ENCODE measurements around the gene MCHR2.

The MCHR2 gene

GRCh38 chr6:99905209-99906106, 88.6 kb downstream of the MCHR2 start:
- peak; percentile 64 for DNase-seq

GRCh38 chr6:99901596-99902384, 92.2 kb downstream of the MCHR2 start:
- no peak for DNase-seq

DNA sequence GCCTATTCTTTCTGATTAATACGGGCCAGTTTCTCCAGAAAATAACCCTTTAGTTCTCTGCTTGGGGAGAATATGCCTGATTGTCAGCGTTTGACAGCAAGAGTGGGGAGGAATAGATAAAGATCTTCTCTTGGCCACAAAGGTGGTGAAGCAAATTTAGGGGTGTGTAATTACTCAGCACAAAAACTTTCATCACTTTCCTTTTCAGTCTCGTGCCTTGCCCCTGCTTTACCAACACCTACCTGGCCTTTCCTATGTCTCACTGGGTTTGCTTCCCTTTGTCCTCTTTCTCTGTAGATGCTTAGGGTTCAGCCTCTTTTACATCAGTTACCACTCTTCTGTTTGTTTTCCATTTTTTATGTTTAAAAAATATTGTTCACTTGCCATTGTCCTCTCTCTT, 99.2 kb downstream of the MCHR2 start:
- no peak for DNase-seq

- DNase-seq = no peak
Measured at GRCh38 chr6:99887066-99887465, 107.0 kb downstream of the MCHR2 start.

- DNase-seq = no peak
Measured at GRCh38 chr6:99885051-99885450, 109.0 kb downstream of the MCHR2 start.

DNA sequence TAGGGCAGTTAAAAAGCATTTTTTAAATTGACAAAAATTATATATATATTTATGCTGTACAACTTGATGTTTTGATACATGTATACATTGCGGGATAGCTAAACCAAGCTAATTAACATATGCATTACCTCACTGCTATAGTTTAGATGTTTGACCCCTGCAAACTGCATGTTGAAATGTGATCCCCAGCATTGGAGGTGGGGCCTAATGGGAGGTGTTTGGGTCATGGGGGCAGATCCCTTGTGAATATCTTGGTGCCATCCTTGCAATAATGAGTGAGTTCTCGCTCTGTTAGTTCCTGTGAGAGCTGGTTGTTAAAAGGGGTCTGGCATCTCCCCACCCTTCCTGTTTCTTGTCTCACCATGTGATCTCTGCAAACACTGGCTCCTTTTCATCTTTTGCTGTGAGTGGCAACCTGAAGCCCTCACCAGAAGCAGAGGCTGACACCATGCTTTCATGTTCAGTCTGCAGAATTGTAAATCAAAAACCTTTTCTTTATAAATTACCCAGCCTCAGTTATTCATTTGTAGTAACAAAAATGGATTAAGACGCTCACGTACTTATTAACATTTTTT, 111.8 kb downstream of the MCHR2 start:
- DNase-seq = no peak

DNA sequence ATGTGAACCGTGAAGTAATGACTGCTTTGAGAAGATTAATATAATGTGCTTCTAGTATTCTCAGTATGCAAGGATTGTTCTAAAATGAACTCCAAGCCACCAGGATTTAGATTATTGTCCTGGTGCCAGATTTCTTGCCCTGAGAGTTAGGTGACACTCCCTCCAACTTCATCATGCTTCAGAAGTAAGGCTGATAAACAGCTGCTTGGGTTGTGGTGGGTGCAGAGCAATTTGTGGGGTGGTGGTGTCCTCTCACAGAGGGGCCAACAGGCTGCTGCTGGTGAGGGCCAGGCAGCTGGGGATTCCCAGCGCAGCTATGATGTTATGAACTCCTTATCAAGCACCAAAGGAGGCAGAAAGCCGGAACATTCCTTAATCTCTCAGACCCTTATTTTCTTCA, 114.6 kb downstream of the MCHR2 start:
- no peak for DNase-seq

DNA sequence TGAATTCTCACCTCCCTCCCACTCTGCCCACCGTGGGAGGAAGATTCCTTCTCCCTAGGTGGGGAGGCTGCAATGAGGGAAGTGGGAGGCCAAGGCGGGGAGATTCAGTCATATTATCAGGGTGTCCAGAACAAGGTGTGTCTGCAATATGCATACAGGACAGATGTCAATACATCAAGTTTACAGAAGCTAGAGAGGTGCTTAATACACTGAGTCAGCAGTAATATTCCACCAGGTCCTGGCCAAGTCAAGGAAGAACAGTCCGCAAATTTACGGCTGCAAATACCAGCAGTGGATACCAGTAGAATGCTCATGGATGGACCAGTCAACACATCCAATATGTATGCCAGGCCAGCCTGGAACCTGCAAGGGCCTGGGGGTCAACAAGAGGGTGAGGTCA, 119.0 kb downstream of the MCHR2 start:
- DNase-seq = no peak

- DNase-seq = no peak
Measured at GRCh38 chr6:99873084-99873483, 120.9 kb downstream of the MCHR2 start.

DNA sequence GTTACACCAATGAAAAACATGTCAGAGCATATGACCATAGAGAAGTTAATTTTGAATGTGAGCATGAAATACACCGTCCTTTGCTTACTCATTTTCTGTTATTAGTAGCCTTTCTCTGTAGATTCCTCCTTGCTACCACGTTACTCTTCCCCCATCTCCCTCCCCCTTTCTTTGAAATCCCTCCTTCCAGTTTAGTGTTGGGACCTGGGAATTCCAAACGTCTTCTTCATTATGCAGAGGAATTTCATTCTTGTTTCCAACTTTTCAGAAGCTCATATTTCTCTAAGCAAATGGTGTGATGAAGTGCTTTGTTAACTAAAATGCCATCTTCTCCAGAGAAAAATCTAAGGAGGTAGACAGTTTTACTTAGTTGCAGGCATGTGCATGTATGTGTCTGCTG, 122.4 kb downstream of the MCHR2 start:
- DNase-seq = peak; percentile 20
